Epithelial cell of proximal tubule (primary cell): ENCODE data around the gene RPS28. TPM values are rescaled to one million over a fixed set of nuclear protein-coding genes. Genes with fewer than 3 reads are reported as not detected.

Experiments used
- DNase-seq: peaks from one replicate; pipeline ENCODE4 v3.0.0-alpha.2; 2011; ENCODE audit warnings: low read depth
- H3K4me3 ChIP-seq: 2 replicates; pipeline ENCODE4 v1.5.1; 2011; ENCODE audit warnings: low read depth, mild to moderate bottlenecking, low read length
- CTCF ChIP-seq: conservative IDR thresholded peaks from 2 replicates; pipeline ENCODE4 v1.5.1; 2012; ENCODE audit warnings: low read depth, mild to moderate bottlenecking, low read length
- total RNA-seq: library from RNA; depleted of rRNA; stranded (reverse); fragments of >200 nt; gene quantifications from 2 replicates; pipeline ENCODE4 v1.2.3, GENCODE V29; 2015

RPS28 gene
- total RNA-seq, 1 donor from 2014 or later, result 508 TPM

- H3K4me3 ChIP-seq, result no peak overlapping the region
- TF ChIP-seq CTCF, result no peak
- DNase-seq, result no peak
Observed at GRCh38 chr19:8306235-8307054, 14.9 kb upstream of the RPS28 start.

- no peak for DNase-seq
- TF ChIP-seq CTCF, result no peak
Observed at GRCh38 chr19:8307400-8307964, 13.8 kb upstream of the RPS28 start.

GRCh38 chr19:8307965-8308866, 13.1 kb upstream of the RPS28 start, which contains the start of gene CD320:
TSS of gene CD320 (minus strand) at chr19:8308358. CDS start at chr19:8308290, 68 bp downstream.
- no peak for TF ChIP-seq CTCF
- DNase-seq, result peak; percentile 40
- peak within 1 kb of the TSS; percentile 72 for H3K4me3 ChIP-seq

More at GRCh38 chr19:8307400-8307964, 13.8 kb upstream of the RPS28 start:
- H3K4me3 ChIP-seq, result peak overlapping the region; percentile 72

- DNase-seq, result no peak
- peak overlapping the region; percentile 72 for H3K4me3 ChIP-seq
- TF ChIP-seq CTCF, result no peak
Observed at GRCh38 chr19:8308891-8309291, 12.4 kb upstream of the RPS28 start.

- DNase-seq, result no peak
- TF ChIP-seq CTCF, result no peak
- no peak overlapping the region for H3K4me3 ChIP-seq
Observed at GRCh38 chr19:8310342-8311055, 10.8 kb upstream of the RPS28 start.
